Measurements from ENCODE around the gene UPP2. TPM values are rescaled to one million over a fixed set of nuclear protein-coding genes. Genes with fewer than 3 reads are reported as not detected.

The UPP2 gene
- not detected in 2 replicates for total RNA-seq

DNA sequence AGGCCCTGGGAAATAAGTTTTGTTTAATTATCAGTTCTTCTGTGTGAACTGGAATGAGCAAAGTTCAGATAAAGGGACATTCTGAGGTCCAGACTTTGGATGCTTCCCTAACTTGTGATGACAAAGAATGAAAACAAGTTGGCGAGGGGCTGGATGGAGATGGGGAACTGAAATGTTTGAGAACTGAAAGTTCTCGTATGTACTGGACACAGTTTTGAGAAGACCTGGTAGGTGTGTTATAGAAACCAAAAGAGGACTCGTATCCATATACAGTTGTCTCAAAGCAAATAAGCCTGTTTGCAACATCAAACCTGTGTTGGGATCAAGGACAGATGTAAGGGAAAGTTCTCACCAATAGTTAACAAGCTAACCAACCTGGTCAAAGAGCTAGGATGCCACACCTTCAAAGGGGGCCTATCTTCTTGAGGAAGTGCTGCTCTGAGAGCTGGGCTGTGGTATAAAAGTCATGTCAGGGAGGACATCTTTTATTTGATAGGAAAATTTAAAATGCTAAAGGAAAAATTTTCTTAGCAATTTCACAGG lies at the start of gene UPP2:
TSS of gene UPP2 (plus strand) at position 493 of the 543 bp plus-strand sequence. CDS start 188 bp downstream, outside the sequence.

Other genes with a start within 250 kb of the UPP2 start
- gene ACVR1, start 225.5 kb upstream of the UPP2 start, total RNA-seq = 24.0 and 28.8 TPM in 2 replicates